Measurements from ENCODE around the gene DYDC1.
"Not testable (repeated sequence)": the region's sequence is repeated elsewhere in the genome, so short reads cannot be mapped to it uniquely, and the experiment has no call there.

DYDC1 gene

GRCh38 chr10:80320377-80320776 lies 36.2 kb downstream of the DYDC1 start:
- no peak for TF ChIP-seq ZNF274 (IDR thresholded peaks at IDR 0.05; ENCODE audit: low read depth, low read length)
- no peak overlapping the region for H3K4me3 ChIP-seq (ENCODE audit: low read length)

- H3K4me3 ChIP-seq (ENCODE audit: low read length) = no peak overlapping the region
- TF ChIP-seq ZNF274 (IDR thresholded peaks at IDR 0.05; ENCODE audit: low read depth, low read length) = no peak
Measured at GRCh38 chr10:80319725-80320290, 36.7 kb downstream of the DYDC1 start.

- no peak for TF ChIP-seq ZNF274 (IDR thresholded peaks at IDR 0.05; ENCODE audit: low read depth, low read length)
- H3K4me3 ChIP-seq (ENCODE audit: low read length) = no peak overlapping the region
Measured at GRCh38 chr10:80319318-80319717, 37.2 kb downstream of the DYDC1 start.

DNA sequence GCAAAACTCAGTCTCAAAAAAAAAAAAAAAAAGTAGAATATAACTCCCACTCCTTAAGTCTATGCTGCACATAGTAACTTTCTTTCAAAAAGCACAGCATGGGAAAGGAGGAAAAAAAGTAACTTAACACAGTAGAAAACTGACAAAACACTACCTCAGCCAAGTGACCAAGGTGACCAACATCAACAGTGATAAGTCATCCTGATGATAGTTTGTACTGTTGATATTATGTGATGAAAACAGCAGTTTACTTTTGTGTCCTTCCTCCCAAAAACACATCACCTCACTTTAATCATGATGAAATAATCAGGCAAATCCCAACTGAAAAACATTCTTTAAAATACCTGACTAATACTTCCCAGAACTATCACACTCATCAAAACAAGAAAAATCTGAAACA lies 37.8 kb downstream of the DYDC1 start:
- no peak overlapping the region for H3K4me3 ChIP-seq (ENCODE audit: low read length)
- no peak for TF ChIP-seq ZNF274 (IDR thresholded peaks at IDR 0.05; ENCODE audit: low read depth, low read length)

GRCh38 chr10:80315391-80315790 lies 41.2 kb downstream of the DYDC1 start:
- TF ChIP-seq ZNF274 (IDR thresholded peaks at IDR 0.05; ENCODE audit: low read depth, low read length) = no peak
- no peak overlapping the region for H3K4me3 ChIP-seq (ENCODE audit: low read length)

- no peak overlapping the region for H3K4me3 ChIP-seq (ENCODE audit: low read length)
- no peak for TF ChIP-seq ZNF274 (IDR thresholded peaks at IDR 0.05; ENCODE audit: low read depth, low read length)
Measured at GRCh38 chr10:80313523-80313922, 43.0 kb downstream of the DYDC1 start.

GRCh38 chr10:80305989-80306388 lies 50.6 kb downstream of the DYDC1 start:
- H3K4me3 ChIP-seq (ENCODE audit: low read length) = not testable (repeated sequence)

GRCh38 chr10:80296942-80297341 lies 59.6 kb downstream of the DYDC1 start:
- H3K4me3 ChIP-seq (ENCODE audit: low read length) = no peak overlapping the region
- no peak for TF ChIP-seq ZNF274 (IDR thresholded peaks at IDR 0.05; ENCODE audit: low read depth, low read length)

DNA sequence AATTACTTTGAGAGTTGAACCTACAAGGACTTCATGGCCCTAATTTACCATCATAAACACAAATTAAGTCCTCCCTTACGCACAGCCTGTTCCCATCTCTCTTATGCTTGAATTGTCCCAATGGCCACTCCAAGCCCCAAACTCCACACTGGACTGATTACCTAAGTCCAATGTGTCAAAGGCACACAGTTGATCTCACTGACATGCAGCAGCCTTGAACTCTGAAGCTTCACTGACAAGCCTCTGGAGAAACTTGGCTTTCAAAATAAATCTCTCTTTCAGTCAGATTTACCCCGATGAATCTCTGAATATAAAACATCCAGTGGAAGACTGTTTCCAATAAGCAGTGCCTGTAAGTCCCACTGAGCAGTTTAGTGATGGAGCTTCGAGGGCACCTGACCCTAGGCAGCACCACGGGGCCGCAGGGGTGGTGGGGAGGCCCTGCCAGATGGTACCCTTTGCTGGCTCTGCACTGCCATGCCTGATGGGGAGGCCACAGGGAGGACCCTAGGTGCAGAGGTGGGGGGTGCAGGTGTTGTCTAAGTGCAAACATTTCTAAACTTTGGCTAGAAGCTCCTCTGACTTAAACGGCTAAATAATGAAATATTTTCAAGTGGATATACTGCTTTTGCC lies 63.8 kb downstream of the DYDC1 start:
- no peak for TF ChIP-seq ZNF274 (IDR thresholded peaks at IDR 0.05; ENCODE audit: low read depth, low read length)
- H3K4me3 ChIP-seq (ENCODE audit: low read length) = no peak overlapping the region

- no peak for TF ChIP-seq ZNF274 (IDR thresholded peaks at IDR 0.05; ENCODE audit: low read depth, low read length)
- no peak overlapping the region for H3K4me3 ChIP-seq (ENCODE audit: low read length)
Measured at GRCh38 chr10:80290474-80291220, 65.9 kb downstream of the DYDC1 start.

DNA sequence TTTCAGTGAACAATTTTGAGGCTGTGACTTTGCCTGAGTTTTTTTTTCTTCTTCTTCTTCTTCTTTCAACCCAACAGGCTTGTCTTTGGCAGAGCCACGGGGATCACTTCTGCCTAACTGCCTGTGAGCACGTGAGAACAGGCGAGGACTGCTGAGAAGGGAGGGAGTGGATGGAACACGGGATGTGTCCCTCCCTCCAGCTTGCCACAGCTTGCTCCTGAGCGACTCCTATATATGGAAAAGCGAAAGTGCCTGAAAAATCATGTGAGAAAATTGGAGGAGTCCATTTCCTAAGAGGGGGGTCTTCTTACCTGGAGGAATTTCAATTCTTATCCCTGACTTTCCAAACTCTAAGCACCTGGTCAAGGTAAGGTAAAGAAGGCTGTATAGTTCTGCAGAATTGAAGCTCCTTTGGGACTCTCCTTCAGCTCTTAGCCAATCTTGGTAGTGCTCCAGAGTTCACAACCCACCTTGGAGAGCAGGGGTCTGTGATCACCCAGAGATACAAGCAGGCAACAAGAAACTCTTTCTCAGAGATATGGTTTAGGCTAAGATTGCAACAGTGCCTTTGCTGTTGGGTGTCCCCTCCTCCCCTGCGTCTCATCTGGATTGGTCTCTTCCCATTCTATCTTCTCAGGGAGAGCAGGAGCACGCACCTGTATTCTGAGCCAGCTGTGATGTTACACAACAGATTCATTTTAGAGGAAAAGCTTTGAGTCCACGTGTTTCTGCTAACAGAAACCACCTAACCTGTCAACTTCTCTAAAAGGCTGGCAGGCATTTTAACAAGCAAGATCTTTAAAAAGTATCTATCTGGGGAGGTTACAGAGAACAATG lies 66.9 kb downstream of the DYDC1 start, which contains the start of gene MAT1A:
Gene MAT1A, minus strand, starts transcription at position 208 of the 837 bp plus-strand sequence. CDS start 235 bp downstream, outside the sequence.
- H3K4me3 ChIP-seq (ENCODE audit: low read length) = no peak within 1 kb of the TSS

DNA sequence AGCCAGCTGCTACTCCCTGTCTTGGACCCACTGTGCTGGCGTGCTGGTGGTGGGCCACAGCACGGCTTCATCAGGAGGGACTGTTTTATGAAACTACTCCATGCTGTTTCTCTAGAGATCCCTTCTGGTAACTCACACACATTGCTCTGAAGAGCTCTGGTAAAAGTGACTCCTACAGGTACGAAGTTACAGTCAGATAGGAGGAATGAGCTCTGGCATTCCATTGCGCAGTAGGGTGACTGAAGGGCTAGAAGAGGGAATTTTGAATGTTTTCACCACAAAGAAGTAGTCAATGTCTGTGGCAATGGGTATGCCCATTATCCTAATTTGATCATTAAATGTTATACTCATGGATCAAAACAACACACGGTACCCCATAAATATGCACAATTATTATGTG lies 67.7 kb downstream of the DYDC1 start:
- no peak for TF ChIP-seq ZNF274 (IDR thresholded peaks at IDR 0.05; ENCODE audit: low read depth, low read length)
- no peak overlapping the region for H3K4me3 ChIP-seq (ENCODE audit: low read length)

More for the DNA sequence above, 66.9 kb downstream of the DYDC1 start, which contains the start of gene MAT1A:
- no peak for TF ChIP-seq ZNF274 (IDR thresholded peaks at IDR 0.05; ENCODE audit: low read depth, low read length)
